ENCODE data around the gene GPR160. TPM values are rescaled to one million over a fixed set of nuclear protein-coding genes. Genes with fewer than 3 reads are reported as not detected.

The GPR160 gene
- total RNA-seq, 1 experiment from 2014 or later: 1.8 TPM

DNA sequence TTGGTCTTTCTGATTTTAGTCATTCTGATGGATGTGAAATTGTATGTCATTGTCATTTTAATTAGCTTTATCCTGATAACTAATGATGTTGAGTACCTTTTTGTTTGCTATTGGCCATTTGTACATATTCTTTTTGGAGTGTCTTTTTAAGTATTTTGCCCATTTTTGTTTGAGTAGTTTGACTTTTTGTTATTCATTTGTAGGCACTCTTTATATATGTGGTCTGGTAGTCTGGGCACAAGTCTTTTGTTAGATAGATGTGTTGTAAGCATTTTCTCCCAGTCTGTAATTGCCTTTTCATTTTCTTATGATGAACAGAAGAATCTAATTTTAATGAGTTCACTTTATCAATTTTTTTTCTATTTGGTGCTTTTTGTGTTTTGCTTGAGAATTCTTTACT is 14.6 kb downstream of the GPR160 start:
- POLR2A ChIA-PET: interaction anchor here (0.8 kb wide), 1 partner anchor 37 kb away, joined by 3 read pairs; no protein-coding TSS in a partner anchor
- Mint-ChIP-seq H3K9me3 (ENCODE audit: unreplicated experiment) (no peaks in the 10 kb centered on the region), H3K27me3 (ENCODE audit: insufficient read depth, unreplicated experiment) (no peaks in the 10 kb centered on the region), H3K27ac (ENCODE audit: low read depth, unreplicated experiment) (no peak overlapping the region), H3K4me3 (ENCODE audit: unreplicated experiment) (no peak overlapping the region), H3K36me3 (ENCODE audit: insufficient read depth, unreplicated experiment) (no peaks in the 10 kb centered on the region), H3K4me1 (ENCODE audit: insufficient read depth, unreplicated experiment) (no peaks in the 10 kb centered on the region)
- no peak for DNase-seq (ENCODE audit: unreplicated experiment)
- CTCF ChIA-PET: no interaction called here
- BruUV-seq (replicated peaks): no TSS peak
- intact Hi-C loops (cut with micrococcal nuclease): no loop called here
- TF ChIP-seq, protein P1, sequence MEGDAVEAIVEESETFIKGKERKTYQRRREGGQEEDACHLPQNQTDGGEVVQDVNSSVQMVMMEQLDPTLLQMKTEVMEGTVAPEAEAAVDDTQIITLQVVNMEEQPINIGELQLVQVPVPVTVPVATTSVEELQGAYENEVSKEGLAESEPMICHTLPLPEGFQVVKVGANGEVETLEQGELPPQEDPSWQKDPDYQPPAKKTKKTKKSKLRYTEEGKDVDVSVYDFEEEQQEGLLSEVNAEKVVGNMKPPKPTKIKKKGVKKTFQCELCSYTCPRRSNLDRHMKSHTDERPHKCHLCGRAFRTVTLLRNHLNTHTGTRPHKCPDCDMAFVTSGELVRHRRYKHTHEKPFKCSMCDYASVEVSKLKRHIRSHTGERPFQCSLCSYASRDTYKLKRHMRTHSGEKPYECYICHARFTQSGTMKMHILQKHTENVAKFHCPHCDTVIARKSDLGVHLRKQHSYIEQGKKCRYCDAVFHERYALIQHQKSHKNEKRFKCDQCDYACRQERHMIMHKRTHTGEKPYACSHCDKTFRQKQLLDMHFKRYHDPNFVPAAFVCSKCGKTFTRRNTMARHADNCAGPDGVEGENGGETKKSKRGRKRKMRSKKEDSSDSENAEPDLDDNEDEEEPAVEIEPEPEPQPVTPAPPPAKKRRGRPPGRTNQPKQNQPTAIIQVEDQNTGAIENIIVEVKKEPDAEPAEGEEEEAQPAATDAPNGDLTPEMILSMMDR (IDR thresholded peaks at IDR 0.05; ENCODE audit: unreplicated experiment): no peak

DNA sequence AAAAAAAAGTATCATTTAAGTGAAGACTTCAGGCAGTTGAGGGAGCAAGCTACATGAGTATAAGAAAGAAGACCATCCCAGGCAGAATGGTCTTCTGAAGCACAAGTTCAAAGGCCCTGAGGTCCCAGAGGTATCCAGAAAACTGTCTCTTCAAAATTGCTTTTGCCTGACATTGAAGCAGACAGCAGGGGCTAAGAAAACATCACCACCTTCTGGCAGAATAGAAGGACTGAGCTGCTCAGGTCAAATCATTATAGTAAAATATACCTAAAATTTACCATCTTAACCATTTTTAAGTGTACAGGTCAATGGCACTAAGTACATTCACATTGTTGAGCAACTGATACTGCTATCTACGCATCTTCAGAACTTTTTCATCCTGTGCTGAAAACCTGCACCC is 16.4 kb downstream of the GPR160 start:
- POLR2A ChIA-PET: interaction anchor here (0.5 kb wide), 1 partner anchor 340 kb away, joined by 4 read pairs; no protein-coding TSS in a partner anchor
- no peaks in the 10 kb centered on the region for H3K27me3 Mint-ChIP-seq (ENCODE audit: insufficient read depth, unreplicated experiment)
- intact Hi-C loops (cut with micrococcal nuclease): loop anchor here (1.0 kb wide), 1 partner anchor 191 kb away; no protein-coding TSS in a partner anchor
- H3K27ac Mint-ChIP-seq (ENCODE audit: low read depth, unreplicated experiment): no peak overlapping the region
- no peaks in the 10 kb centered on the region for H3K4me1 Mint-ChIP-seq (ENCODE audit: insufficient read depth, unreplicated experiment)
- CTCF ChIA-PET: interaction anchor here (0.6 to 1.0 kb wide), 7 partner anchors 8 to 377 kb away, joined by 3 to 7 read pairs (median 3); no protein-coding TSS in a partner anchor
- no peaks in the 10 kb centered on the region for H3K36me3 Mint-ChIP-seq (ENCODE audit: insufficient read depth, unreplicated experiment)
- BruUV-seq (replicated peaks): no TSS peak
- no peaks in the 10 kb centered on the region for H3K9me3 Mint-ChIP-seq (ENCODE audit: unreplicated experiment)
- DNase-seq (ENCODE audit: unreplicated experiment): peak; percentile 24
- H3K4me3 Mint-ChIP-seq (ENCODE audit: unreplicated experiment): no peak overlapping the region
- TF ChIP-seq, protein P1 (IDR thresholded peaks at IDR 0.05; ENCODE audit: unreplicated experiment): peak; percentile 3

DNA sequence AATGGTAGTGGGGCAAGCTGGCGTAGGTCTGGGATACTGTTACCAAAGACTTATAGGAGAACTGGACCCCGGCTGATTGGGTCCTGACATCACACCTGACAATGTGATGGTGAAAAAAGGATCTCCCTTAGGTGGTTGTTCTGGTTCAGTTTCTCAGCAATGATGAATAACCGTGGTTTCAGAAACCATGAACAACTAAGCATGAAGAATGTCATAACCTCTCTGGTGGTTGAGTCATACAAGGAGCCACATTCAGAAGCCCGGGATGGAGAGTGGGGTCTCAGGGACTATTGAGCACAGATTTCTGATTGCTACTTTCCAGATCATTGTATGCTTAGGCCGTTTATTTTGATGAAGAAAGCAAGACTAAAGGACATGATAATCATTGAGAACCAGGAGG is 17.4 kb downstream of the GPR160 start:
- BruUV-seq (replicated peaks): no TSS peak
- POLR2A ChIA-PET: no interaction called here
- H3K36me3 Mint-ChIP-seq (ENCODE audit: insufficient read depth, unreplicated experiment): no peaks in the 10 kb centered on the region
- H3K4me3 Mint-ChIP-seq (ENCODE audit: unreplicated experiment): no peak overlapping the region
- CTCF ChIA-PET: interaction anchor here (0.6 kb wide), 1 partner anchor 266 kb away, joined by 3 read pairs; no protein-coding TSS in a partner anchor
- no peak overlapping the region for H3K27ac Mint-ChIP-seq (ENCODE audit: low read depth, unreplicated experiment)
- DNase-seq (ENCODE audit: unreplicated experiment): peak; percentile 14
- no peaks in the 10 kb centered on the region for H3K4me1 Mint-ChIP-seq (ENCODE audit: insufficient read depth, unreplicated experiment)
- intact Hi-C loops (cut with micrococcal nuclease): no loop called here
- TF ChIP-seq, protein P1 (IDR thresholded peaks at IDR 0.05; ENCODE audit: unreplicated experiment): no peak
- no peaks in the 10 kb centered on the region for H3K27me3 Mint-ChIP-seq (ENCODE audit: insufficient read depth, unreplicated experiment)
- H3K9me3 Mint-ChIP-seq (ENCODE audit: unreplicated experiment): no peaks in the 10 kb centered on the region

DNA sequence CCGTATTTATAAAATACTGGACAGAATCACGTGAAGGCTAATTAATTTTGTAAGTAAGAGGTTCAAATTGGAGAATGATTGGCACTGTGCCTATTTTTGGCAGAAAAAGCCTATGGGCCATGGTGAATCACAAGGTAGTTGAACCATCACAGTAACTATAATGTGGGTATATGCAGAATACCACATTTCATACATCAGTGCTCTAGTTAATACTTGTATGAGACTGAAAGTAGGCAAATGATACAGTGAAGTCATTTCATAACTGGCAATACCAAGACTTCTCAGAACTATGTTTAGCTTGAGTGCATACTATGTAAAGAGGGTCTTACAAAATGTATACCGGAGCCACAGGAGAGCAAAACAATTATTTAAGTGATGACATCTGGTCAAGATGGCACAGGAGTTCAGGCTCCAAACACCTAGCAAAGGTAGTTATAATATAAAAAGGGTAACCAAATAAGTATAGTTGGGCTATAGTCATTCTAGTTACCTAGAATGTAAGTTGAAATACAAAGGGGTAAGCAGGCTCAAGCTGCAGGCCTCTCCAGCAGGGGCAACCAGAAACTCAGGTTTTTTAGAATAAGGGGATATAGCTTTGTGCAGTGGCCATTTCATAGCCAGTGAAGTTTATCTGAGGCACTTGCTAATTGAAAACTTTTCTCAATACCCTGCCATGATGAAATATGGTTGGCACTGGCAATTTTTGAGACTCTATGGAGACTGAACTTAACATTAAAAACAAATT is 19.1 kb downstream of the GPR160 start:
- BruUV-seq (replicated peaks): no TSS peak
- no peak overlapping the region for H3K27ac Mint-ChIP-seq (ENCODE audit: low read depth, unreplicated experiment)
- CTCF ChIA-PET: no interaction called here
- TF ChIP-seq, protein P1 (IDR thresholded peaks at IDR 0.05; ENCODE audit: unreplicated experiment): no peak
- POLR2A ChIA-PET: interaction anchor here (0.7 kb wide), 1 partner anchor 9 kb away, joined by 3 read pairs; no protein-coding TSS in a partner anchor
- H3K27me3 Mint-ChIP-seq (ENCODE audit: insufficient read depth, unreplicated experiment): no peaks in the 10 kb centered on the region
- intact Hi-C loops (cut with micrococcal nuclease): no loop called here
- no peaks in the 10 kb centered on the region for H3K4me1 Mint-ChIP-seq (ENCODE audit: insufficient read depth, unreplicated experiment)
- no peaks in the 10 kb centered on the region for H3K9me3 Mint-ChIP-seq (ENCODE audit: unreplicated experiment)
- H3K36me3 Mint-ChIP-seq (ENCODE audit: insufficient read depth, unreplicated experiment): no peaks in the 10 kb centered on the region
- no peak overlapping the region for H3K4me3 Mint-ChIP-seq (ENCODE audit: unreplicated experiment)
- no peak for DNase-seq (ENCODE audit: unreplicated experiment)
